ENCODE results near the gene BORCS5. TPM values are rescaled to one million over a fixed set of nuclear protein-coding genes. Genes with fewer than 3 reads are reported as not detected.

Gene BORCS5
- total RNA-seq, 1 donor from 2014 or later = 27.5 TPM

GRCh38 chr12:12518919-12519318 is 162.0 kb downstream of the BORCS5 start:
- DNase-seq = no peak

Other genes starting within 250 kb of the BORCS5 start
- gene LRP6, start 90.0 kb upstream of the BORCS5 start, total RNA-seq = 95.3 TPM
- 1.9 TPM for gene MANSC1, start 6.8 kb upstream of the BORCS5 start, total RNA-seq
- gene DUSP16, start 205.8 kb downstream of the BORCS5 start, total RNA-seq = 10.0 TPM